Thoracic aorta (tissue), 2 donors: Measurements from ENCODE around the gene CTCFL. TPM values are rescaled to one million over a fixed set of nuclear protein-coding genes. Genes with fewer than 3 reads are reported as not detected.

Source experiments
- ATAC-seq: fragments of 150-250 bp; one replicate; pipeline ENCODE4 v1.8.0; 2017; ENCODE audit warnings: low read depth; ENCODE audit not compliant: insufficient number of reproducible peaks, low FRiP score
- DNase-seq: peaks from one replicate; pipeline ENCODE4 v3.0.0-alpha.2; 2020; ENCODE audit warnings: low spot score
- H3K27ac ChIP-seq, 2 donors: fragments of 200-600 bp; sonication (generic); 1 replicate in 1 of 2; 2 replicates in 1 of 2; pipeline ENCODE4 v1.5.1; 2016; ENCODE audit warnings: mild to moderate bottlenecking in 2 of 2, moderate library complexity in 2 of 2
- H3K27me3 ChIP-seq: fragments of 200-600 bp; sonication (generic); replicated peaks from 2 replicates; pipeline ENCODE4 v1.6.0; 2016; ENCODE audit warnings: mild to moderate bottlenecking; ENCODE audit not compliant: insufficient read depth
- H3K36me3 ChIP-seq: fragments of 200-600 bp; sonication (generic); one replicate; pipeline ENCODE4 v1.5.1; 2016
- H3K4me1 ChIP-seq, 2 donors: fragments of 200-600 bp; sonication (generic); 1 replicate in 1 of 2; 2 replicates in 1 of 2; pipeline versions ENCODE4 v1.5.1 to v1.6.0; 2016; ENCODE audit warnings: low read depth in 2 of 2, mild to moderate bottlenecking in 1 of 2; ENCODE audit not compliant: control insufficient read depth in 1 of 2
- H3K4me3 ChIP-seq: fragments of 200-600 bp; sonication (generic); 2 replicates; pipeline ENCODE4 v1.5.1; 2016; ENCODE audit warnings: mild to moderate bottlenecking
- H3K9me3 ChIP-seq: fragments of 200-600 bp; sonication (generic); 2 replicates; pipeline ENCODE4 v1.5.1; 2016
- total RNA-seq, 2 donors: library from RNA; depleted of rRNA; stranded (reverse); fragments of >200 nt; gene quantifications; one replicate each; pipeline versions ENCODE4 v1.1.0 to v1.2.3, GENCODE V29; 2016
- TF ChIP-seq, protein P1 (sequence below): fragments of 200-600 bp; sonication (generic); IDR thresholded peaks from one replicate; pipeline ENCODE4 v1.5.1; 2019; ENCODE audit warnings: antibody characterized with exemption

The CTCFL gene
- total RNA-seq, 2 donors from 2014 or later, result not detected

DNA sequence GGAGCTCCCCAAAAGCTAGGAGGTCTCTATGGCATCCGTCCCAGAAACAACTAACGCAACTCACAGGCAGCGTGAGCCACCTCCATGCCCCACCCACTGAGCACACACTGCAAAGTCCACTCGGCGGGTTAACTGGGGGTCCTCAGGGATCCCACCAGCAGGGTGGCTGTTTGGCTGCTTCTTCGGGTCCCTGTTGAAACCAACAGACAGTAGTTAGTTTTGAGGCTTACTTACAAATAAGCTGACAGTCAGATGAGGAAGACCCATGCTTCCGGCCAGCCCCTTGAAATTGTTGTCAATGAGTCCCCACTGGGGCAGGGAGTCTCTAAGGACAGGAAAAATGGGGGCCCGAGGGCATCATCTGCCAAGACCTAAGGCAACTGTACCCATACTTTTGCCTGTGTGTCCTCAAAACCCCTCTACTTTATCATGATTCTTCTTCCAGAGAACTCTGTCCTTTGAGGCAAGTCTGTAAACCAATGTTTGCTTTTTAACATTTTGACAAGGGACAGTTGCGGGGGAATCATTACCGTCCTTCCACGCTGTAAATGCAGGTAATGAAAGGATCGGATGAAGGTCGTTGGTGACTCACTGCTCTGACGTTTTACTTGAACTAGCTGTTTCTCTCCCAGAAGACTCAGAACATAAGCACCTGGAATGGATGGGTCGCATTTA is 33.8 kb upstream of the CTCFL start:
- Histone ChIP-seq H3K27ac (no peak overlapping the region), H3K4me1 (no peaks in the 10 kb centered on the region), H3K9me3 (no peaks in the 10 kb centered on the region), H3K36me3 (no peaks in the 10 kb centered on the region), H3K27me3 (no peaks in the 10 kb centered on the region), H3K4me3 (no peak overlapping the region)
- no peak for DNase-seq
- no peak for ATAC-seq
- TF ChIP-seq, protein P1, sequence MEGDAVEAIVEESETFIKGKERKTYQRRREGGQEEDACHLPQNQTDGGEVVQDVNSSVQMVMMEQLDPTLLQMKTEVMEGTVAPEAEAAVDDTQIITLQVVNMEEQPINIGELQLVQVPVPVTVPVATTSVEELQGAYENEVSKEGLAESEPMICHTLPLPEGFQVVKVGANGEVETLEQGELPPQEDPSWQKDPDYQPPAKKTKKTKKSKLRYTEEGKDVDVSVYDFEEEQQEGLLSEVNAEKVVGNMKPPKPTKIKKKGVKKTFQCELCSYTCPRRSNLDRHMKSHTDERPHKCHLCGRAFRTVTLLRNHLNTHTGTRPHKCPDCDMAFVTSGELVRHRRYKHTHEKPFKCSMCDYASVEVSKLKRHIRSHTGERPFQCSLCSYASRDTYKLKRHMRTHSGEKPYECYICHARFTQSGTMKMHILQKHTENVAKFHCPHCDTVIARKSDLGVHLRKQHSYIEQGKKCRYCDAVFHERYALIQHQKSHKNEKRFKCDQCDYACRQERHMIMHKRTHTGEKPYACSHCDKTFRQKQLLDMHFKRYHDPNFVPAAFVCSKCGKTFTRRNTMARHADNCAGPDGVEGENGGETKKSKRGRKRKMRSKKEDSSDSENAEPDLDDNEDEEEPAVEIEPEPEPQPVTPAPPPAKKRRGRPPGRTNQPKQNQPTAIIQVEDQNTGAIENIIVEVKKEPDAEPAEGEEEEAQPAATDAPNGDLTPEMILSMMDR, result no peak

DNA sequence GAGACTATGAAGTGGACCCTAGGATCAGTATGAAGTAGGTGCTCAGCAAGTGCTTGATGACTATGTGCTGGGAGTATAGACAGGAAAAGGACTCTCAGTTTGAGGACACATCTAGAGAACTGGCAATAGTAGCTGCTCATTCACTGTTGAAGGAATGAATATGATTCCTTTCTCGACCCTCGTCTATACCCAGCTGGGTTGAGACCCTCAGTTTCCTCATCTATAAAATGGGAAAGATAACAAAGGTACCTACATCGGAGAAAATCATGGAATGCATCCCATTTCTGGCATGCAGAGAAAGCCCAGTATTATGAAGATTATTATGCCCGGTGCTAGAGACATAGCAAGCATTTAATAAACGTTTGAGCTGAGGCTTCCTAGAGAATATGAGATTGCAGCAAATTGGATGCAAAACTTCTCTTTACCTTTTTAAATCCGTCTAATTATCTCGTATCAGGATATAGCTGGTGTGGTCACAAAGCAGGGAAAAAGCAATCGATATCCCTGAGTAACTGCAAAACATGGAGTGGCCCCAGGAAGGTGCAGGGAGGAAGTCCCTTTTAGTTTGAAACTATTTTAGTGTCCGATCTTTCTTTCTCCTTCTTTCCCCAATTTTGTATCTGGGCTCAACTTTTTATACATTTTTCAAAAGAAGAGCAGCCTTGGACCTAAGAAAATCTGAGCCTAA is 33.1 kb upstream of the CTCFL start:
- no peak overlapping the region for H3K27ac ChIP-seq

DNA sequence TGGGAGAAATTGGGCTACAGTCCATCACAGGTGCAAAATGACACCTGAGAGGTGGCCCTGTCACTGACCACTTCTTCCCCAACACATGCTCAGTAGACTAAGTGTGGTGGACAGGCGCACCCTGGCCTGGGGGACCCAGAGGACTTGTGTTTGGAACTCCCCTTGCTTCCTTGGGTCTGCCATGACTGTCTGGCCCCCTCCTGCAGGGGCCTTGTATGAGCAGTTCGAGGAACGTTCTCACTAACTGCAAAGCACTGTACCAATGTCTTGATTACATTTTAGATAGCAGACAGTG is 32.0 kb upstream of the CTCFL start:
- DNase-seq (no peak), ATAC-seq (no peak)
- Histone ChIP-seq H3K4me1 (no peaks in the 10 kb centered on the region), H3K27me3 (no peaks in the 10 kb centered on the region), H3K9me3 (no peaks in the 10 kb centered on the region), H3K27ac (no peak overlapping the region), H3K4me3 (no peak overlapping the region), H3K36me3 (no peaks in the 10 kb centered on the region)
- TF ChIP-seq, protein P1, result no peak

More for the DNA sequence above, 33.1 kb upstream of the CTCFL start:
- Histone ChIP-seq H3K36me3 (no peaks in the 10 kb centered on the region), H3K4me1 (no peaks in the 10 kb centered on the region), H3K9me3 (no peaks in the 10 kb centered on the region), H3K4me3 (no peak overlapping the region), H3K27me3 (no peaks in the 10 kb centered on the region)
- ATAC-seq (no peak), DNase-seq (no peak)
- TF ChIP-seq, protein P1, result no peak

DNA sequence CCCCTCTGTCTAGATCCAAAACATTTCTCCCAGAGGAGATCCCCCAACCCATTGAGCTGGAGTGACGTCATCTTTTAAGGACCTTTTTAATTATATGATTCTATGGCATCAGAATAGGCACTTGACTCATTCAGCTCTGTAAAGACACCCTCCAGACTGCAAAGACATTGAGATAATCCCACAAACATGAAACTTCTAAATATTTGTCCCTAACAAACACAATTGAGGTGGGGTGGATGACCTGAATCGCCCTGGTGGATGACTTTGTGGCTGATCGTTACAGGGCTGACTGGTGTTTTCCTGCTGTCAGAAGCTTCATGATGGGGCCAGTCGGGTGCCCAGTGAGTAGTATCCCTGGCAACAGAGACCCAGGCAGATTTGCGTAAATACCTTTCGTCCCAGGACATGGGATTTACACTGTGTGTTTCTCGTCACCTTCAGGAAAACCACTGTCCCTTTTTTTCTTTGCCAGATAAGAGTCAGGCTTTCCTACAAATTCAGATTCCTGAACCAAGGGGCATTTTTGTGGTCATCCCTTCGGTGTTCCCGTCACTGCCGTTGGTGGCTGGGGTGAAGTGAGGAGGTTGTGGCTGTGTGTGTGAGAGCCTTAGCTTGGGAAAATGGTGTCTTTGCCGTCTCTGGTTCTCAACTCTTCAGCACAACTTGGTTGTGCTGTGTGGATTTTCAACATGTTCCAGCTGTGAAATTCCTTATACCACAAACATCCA is 30.7 kb upstream of the CTCFL start:
- no peaks in the 10 kb centered on the region for H3K36me3 ChIP-seq
- H3K27ac ChIP-seq, result no peak overlapping the region
- DNase-seq (no peak), ATAC-seq (no peak)
- no peak overlapping the region for H3K4me3 ChIP-seq
- no peaks in the 10 kb centered on the region for H3K4me1 ChIP-seq
- no peaks in the 10 kb centered on the region for H3K27me3 ChIP-seq
- H3K9me3 ChIP-seq, result no peaks in the 10 kb centered on the region
- TF ChIP-seq, protein P1, result no peak

DNA sequence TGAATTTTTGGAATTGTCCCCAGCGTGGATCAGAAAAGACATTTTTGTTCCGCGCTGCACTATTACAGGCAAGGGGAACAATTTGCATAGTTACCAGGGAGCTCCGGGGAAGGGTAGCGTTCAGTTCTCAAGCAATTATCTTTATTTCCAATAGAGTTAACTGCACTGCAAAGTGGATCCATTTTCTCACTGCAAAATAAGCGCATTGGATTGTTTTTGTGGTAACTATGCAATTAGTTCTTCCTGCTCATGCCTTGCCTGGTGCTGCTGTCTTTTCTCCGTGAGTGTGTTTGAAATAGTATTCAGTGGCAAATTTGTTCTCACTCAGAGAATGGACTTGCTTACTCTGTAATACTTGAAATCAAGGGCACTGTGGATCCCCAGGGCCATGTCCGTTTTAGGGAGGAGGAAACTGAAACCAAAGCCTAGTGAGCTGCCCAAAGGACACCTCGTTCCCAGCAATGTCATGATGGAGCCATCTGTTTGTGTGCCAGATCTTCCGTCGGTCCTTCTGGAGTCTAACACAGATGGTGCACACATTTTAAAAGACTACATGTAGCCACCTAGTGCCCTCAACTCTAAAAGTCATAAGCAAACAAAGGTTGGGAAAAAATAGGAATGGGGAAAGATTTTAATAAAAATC is 28.6 kb upstream of the CTCFL start:
- no peaks in the 10 kb centered on the region for H3K9me3 ChIP-seq
- no peaks in the 10 kb centered on the region for H3K27me3 ChIP-seq
- DNase-seq (no peak), ATAC-seq (no peak)
- H3K4me1 ChIP-seq, result no peaks in the 10 kb centered on the region
- H3K27ac ChIP-seq, result no peak overlapping the region
- H3K36me3 ChIP-seq, result no peaks in the 10 kb centered on the region
- TF ChIP-seq, protein P1, result no peak
- H3K4me3 ChIP-seq, result no peak overlapping the region
